Smooth muscle cell (in vitro differentiated cells): ENCODE data around the gene PRSS2. TPM values are rescaled to one million over a fixed set of nuclear protein-coding genes. Genes with fewer than 3 reads are reported as not detected.

Experiments used
- DNase-seq: peaks from one replicate; lab custom pipeline; 2025; ENCODE audit not compliant: unreplicated experiment; lab: John Stamatoyannopoulos, UW
- H2AFZ ChIP-seq: fragments of 200-600 bp; sonication (generic); 2 replicates; pipeline ENCODE4 v1.6.0; 2016; ENCODE audit warnings: antibody characterized with exemption, low read depth, mild to moderate bottlenecking
- H3F3A ChIP-seq: fragments of 200-600 bp; sonication (generic); 2 replicates; pipeline ENCODE4 v1.6.0; 2017; ENCODE audit warnings: antibody characterized with exemption, low read depth
- H3K27ac ChIP-seq: fragments of 200-600 bp; sonication (generic); 2 replicates; pipeline ENCODE4 v1.5.1; 2016; ENCODE audit warnings: low read depth, mild to moderate bottlenecking
- H3K27me3 ChIP-seq: fragments of 200-600 bp; sonication (generic); 2 replicates; pipeline ENCODE4 v1.6.1; 2016; ENCODE audit warnings: low read depth, mild to moderate bottlenecking
- H3K36me3 ChIP-seq: fragments of 200-600 bp; sonication (generic); 2 replicates; pipeline ENCODE4 v1.5.1; 2016; ENCODE audit warnings: low read depth
- H3K4me1 ChIP-seq: fragments of 200-600 bp; sonication (generic); 2 replicates; pipeline ENCODE4 v1.5.1; 2016; ENCODE audit warnings: low read depth
- H3K4me2 ChIP-seq: fragments of 200-600 bp; sonication (generic); 2 replicates; pipeline ENCODE4 v1.6.0; 2016; ENCODE audit warnings: mild to moderate bottlenecking
- H3K4me3 ChIP-seq: fragments of 200-600 bp; sonication (generic); 2 replicates; pipeline ENCODE4 v1.5.1; 2016; ENCODE audit warnings: mild to moderate bottlenecking
- H3K79me2 ChIP-seq: fragments of 200-600 bp; sonication (generic); 2 replicates; pipeline ENCODE4 v1.6.0; 2016; ENCODE audit warnings: low read depth, mild to moderate bottlenecking
- H3K9ac ChIP-seq: fragments of 200-600 bp; sonication (generic); 2 replicates; pipeline ENCODE4 v1.6.0; 2016; ENCODE audit warnings: low read depth
- H3K9me3 ChIP-seq: fragments of 200-600 bp; sonication (generic); replicated peaks from 2 replicates; pipeline ENCODE4 v1.5.1; 2016; ENCODE audit warnings: low read depth
- H4K20me1 ChIP-seq: fragments of 200-600 bp; sonication (generic); 2 replicates; pipeline ENCODE4 v1.6.0; 2016; ENCODE audit warnings: low read depth
- CTCF ChIP-seq: fragments of 200-600 bp; sonication (generic); IDR thresholded peaks from 2 replicates; pipeline ENCODE4 v1.5.1; 2017; ENCODE audit warnings: borderline replicate concordance, mild to moderate bottlenecking, antibody characterized with exemption; ENCODE audit not compliant: insufficient read depth, poor library complexity, severe bottlenecking
- WGBS: methylation state at CpG from one replicate; pipeline ENCODE4 v1.1.7; 2016; ENCODE audit warnings: low lambda C conversion rate; 5-methylcytosine and 5-hydroxymethylcytosine counted together
- polyA plus RNA-seq: library from polyadenylated mRNA; unstranded; fragments of >200 nt; fragmentation: Nextera tagmentation; extraction: Ambion mirVana; gene quantifications from 2 replicates; pipeline ENCODE4 v1.2.1, GENCODE V29; 2016
- total RNA-seq: library from RNA; depleted of rRNA; stranded (reverse); fragments of >200 nt; gene quantifications from 2 replicates; pipeline ENCODE4 v1.2.3, GENCODE V29; 2014

Gene PRSS2
- total and polyA plus RNA-seq, 2 experiments from 2014 or later, result not detected

- Histone ChIP-seq H3K9ac (no peak overlapping the region), H3K9me3 (no peaks in the 10 kb centered on the region), H2AFZ (no peak overlapping the region), H3K27me3 (no peaks in the 10 kb centered on the region), H3K4me1 (no peaks in the 10 kb centered on the region), H3K79me2 (no peaks in the 10 kb centered on the region), H3K4me2 (no peak overlapping the region), H3K36me3 (no peaks in the 10 kb centered on the region), H3F3A (no peaks in the 10 kb centered on the region), H3K4me3 (no peak overlapping the region), H3K27ac (peak overlapping the region; percentile 78), H4K20me1 (no peaks in the 10 kb centered on the region)
- no peak for DNase-seq
- 51% methylated on average over 6 of the region's 6 CpGs for WGBS
- TF ChIP-seq CTCF, result no peak
These were observed 38.2 kb downstream of the PRSS2 start for GRCh38 chr7:142808802-142809583.

- no peaks in the 10 kb centered on the region for H3K4me1 ChIP-seq
These were observed 38.9 kb downstream of the PRSS2 start for GRCh38 chr7:142809671-142810070.

GRCh38 chr7:142811154-142811737 lies 40.5 kb downstream of the PRSS2 start:
- H2AFZ ChIP-seq, result no peak overlapping the region
- H3K27me3 ChIP-seq, result no peaks in the 10 kb centered on the region
- H3K4me1 ChIP-seq, result no peaks in the 10 kb centered on the region
- 38% methylated on average over 6 of the region's 6 CpGs for WGBS
- H3K79me2 ChIP-seq, result no peaks in the 10 kb centered on the region
- H3K36me3 ChIP-seq, result no peaks in the 10 kb centered on the region
- no peaks in the 10 kb centered on the region for H3K9me3 ChIP-seq
- no peak overlapping the region for H3K4me2 ChIP-seq
- H3K27ac ChIP-seq, result no peak overlapping the region
- H4K20me1 ChIP-seq, result no peaks in the 10 kb centered on the region
- no peaks in the 10 kb centered on the region for H3F3A ChIP-seq
- peak; percentile 68 for TF ChIP-seq CTCF
- no peak overlapping the region for H3K9ac ChIP-seq
- no peak for DNase-seq
- no peak overlapping the region for H3K4me3 ChIP-seq

More at GRCh38 chr7:142809671-142810070, 38.9 kb downstream of the PRSS2 start:
- H3K9me3 ChIP-seq, result no peaks in the 10 kb centered on the region
- H3K36me3 ChIP-seq, result no peaks in the 10 kb centered on the region
- H3K27ac ChIP-seq, result peak overlapping the region; percentile 48
- H3F3A ChIP-seq, result no peaks in the 10 kb centered on the region
- H2AFZ ChIP-seq, result no peak overlapping the region
- no peak overlapping the region for H3K4me2 ChIP-seq
- no peak for DNase-seq
- no peak overlapping the region for H3K9ac ChIP-seq
- H4K20me1 ChIP-seq, result no peaks in the 10 kb centered on the region
- no peaks in the 10 kb centered on the region for H3K79me2 ChIP-seq
- no peaks in the 10 kb centered on the region for H3K27me3 ChIP-seq
- H3K4me3 ChIP-seq, result no peak overlapping the region
- TF ChIP-seq CTCF, result no peak
- WGBS, result 80% methylated on average over 2 of the region's 2 CpGs
